HG02840 (cell line): ENCODE results near the gene CORIN.

Experiments used
- ATAC-seq: cut with Tn5 transposase; IDR thresholded peaks from one replicate; pipeline ENCODE4 v1.9.1; 2021; ENCODE audit warnings: mild to moderate bottlenecking, moderate library complexity, moderate number of reproducible peaks; ENCODE audit not compliant: unreplicated experiment, low FRiP score

The CORIN gene

DNA sequence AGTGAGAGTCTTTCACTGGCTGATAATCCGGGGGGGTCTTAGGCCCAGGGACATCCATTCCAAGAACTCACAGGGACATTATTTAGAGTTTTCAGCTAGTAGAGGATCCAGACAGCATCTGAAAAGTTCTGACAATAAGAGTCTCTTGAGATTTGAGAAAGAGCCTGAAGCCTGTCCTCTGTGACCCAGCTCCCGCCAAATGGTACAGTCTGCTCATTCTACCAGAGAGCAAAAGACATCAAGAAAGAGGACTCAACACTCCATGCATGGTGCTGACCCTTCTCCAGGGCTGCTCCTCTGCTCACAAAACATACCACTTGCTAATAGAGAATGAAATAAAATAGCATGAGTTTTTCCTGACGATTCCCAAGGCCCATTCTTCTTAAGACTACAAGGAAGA, 190.8 kb downstream of the CORIN start:
- ATAC-seq = no peak

DNA sequence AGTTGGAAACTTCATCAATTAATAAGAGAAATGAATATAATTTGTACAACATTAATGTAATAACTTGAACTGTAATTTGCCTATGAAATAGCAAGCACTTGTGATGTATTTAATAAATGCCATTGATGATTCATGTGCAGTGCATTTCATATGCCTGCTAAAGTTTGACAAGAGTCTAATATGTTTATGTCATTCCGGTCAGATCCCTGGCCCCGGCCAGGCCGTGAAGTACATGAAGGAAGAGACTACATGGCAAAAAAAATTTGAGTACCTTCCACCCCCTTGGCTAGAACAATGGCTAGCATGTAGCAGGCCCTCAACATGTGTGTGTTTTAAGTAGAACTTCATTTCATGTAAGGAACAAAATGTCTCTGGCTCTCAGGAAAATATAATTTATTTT, 191.5 kb downstream of the CORIN start:
- no peak for ATAC-seq

DNA sequence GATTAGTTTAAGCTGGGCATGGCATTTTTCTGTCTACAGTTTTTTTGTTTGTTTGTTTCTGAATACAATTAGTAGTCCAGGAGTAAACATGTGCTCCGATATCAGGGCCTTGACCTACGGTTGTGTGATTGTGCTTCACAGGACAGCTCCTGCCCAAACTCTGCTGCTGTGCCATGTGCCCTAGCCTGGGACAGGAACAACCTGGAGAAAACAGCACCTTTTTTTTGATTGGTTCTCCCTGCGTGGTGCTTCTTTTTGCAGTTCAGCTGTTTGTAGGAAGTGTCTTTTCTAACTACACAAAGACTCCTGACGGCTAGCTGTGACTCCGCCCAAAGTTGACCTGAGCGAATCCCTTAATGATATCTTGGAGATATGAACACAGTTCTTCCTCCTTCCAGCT, 194.0 kb downstream of the CORIN start:
- no peak for ATAC-seq

DNA sequence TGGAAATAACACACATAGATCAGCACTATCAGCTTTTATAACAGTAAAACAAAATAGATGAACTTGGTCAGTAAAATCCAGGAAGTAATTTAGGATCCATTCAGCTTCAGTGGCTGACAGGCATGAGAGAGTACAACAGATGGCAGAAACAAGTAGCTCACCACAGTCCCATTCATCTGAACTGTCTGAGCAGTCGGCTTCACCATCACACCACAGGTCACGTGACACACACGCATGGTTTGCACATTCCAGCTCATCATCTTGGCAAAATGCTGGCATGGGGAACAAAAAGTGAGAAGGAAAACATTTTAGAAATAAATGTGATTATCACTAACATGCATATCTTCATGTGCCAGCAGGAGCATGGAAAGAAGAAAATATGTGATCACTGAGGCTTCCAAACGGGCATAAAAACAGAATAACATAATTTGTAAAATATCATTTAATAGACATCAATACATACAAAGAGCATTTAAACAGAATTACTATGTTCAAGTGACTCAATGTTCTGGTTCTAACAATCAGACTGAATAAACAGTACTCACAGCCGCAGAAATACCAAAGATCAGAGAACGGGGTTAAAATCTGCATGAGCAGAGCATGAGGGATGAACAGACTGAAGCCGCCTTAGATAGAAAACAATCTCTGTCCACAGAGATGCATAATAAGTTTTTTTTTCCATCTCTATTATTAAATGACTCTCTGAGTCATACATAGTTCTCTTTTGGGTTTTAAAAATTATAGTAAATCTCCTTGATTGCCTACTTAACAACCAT, 194.7 kb downstream of the CORIN start:
- no peak for ATAC-seq

DNA sequence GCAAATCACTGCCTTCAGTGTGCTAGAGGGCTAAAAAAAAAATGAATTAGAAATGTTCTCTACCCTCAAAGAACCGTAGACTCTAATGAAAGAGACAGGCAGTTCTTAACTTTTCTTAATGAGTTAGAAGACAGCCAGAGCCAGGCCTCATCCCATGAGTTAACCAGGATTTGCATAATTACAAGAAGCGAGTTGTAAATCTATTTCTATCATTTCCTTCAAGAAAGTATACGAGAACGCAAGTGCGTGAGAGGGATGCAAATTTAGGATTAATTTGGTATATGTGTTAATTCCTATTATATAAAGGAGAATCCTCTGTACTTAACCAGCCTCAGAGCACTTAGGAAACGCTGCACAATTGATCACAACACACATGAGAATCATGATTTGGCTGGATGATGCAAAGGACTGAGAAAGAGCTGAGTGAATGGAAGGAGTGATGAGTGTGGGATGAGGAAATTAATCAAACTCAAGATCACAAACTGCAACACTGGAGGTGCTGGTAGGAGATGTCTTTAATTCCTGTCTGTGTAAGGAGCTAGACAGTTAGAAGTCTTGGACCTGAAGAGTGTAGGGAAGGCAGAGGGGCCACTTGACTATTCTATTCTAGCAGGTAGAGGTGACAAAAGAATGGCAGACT, 195.6 kb downstream of the CORIN start:
- ATAC-seq = no peak

DNA sequence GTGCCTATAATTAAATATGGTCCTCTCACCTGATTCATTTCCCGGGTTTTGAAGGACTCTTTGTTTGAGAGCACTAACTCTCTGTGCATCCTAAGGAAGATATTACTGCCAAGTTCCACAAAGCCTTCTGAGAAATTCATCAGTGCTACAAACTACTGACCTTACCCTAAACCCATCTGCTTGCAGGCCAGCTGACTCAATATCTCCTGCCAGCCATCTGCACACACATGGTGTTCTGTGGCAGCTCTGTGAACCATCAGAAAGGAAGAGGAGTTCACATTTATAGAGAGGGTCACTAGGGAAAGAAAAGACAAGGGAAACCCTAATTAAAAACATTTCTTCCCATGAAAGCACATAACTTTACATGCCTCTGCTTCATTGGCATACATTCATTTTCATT, 196.1 kb downstream of the CORIN start:
- ATAC-seq = no peak

DNA sequence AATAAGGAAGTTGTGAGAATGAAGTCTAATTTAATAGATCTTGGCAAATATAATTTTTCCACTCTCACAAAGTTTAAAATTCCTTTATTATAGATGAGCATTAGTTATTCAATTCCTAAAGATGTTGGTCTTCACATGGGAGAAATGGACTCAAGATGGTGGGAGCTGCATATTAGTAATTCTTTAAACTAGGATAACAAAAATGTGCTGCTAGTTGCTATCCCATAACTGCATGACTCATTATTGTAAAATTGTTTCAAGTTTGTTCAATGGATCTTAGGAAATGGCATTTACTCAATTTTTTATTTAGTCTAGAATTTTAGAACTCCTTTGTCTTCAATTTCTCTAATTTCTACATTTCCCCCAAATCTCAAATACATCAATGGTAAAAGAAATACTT, 197.0 kb downstream of the CORIN start:
- ATAC-seq = no peak

DNA sequence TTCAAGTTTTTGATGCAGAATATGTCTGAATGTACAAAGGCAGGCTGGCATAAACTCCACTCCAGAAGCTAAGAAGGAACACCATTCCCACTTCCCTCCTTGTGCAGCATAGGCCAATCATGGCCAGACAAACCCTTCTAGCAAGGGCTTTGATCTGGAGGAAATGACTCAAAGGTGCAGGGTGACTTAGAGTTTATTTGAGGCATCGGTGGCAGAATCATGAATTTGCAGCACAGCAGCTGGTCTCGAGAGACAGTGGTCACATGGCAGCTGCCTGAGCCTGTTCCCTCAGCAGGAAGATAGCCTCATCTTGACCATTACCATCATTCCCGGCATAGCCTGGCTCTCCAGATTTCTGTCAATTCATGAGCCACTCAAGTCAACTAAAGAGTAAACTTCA, 198.3 kb downstream of the CORIN start:
- ATAC-seq = no peak

DNA sequence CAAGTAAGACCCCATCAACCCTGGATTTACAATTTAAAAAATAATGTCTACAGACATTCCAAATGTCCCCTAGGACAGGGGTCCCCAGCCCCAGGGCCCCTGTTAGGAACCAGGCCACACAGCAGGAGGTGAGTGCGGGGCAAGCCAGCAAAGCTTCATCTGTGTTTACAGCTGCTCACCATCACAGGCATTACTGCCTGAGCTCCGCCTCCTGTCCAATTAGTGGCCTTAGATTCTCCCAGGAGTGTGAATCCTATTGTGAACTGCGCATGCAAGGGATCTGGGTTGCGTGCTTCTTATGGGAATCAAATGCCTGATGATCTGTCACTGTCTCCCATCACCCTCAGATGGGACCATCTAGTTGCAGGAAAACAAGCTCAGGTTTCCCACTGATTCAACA, 206.7 kb downstream of the CORIN start:
- ATAC-seq = no peak

DNA sequence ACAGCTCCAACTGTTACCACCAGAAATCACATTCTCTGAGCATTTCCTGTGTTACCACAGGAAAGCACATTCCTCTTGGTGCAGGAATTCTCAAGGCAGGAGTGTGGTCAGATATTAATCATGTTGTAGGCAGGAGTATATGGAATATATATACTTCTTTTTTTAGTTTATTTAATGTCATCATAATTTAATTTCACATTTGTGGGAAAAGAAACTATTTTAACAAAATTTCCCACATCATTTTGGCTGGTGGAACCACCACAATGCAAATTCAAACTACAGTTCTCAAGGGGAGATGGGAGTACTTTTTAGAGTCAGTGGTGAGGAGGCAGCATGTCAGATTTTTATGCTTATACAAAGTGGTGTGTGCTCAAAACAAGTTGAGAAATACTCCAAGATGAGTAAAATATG, 213.8 kb downstream of the CORIN start:
- no peak for ATAC-seq

DNA sequence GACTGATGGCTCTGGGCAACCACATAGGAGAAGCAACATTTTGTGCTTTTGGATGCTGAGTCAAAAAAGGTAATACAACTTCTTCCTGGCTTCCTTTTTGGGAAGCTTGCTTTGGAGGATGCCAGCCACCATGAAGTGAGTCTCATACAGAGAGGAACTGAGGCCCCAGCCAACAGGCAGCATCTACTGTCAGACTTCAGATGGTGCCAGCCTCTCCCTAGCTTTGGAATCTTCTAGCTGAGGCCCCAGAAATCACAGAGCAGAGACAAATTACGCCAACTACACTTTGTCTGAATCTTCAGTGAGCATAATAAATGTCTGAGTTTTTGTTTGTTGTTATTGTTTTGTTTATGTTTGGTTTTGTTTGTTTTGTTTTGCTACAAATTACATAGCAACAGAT, 216.7 kb downstream of the CORIN start:
- no peak for ATAC-seq

DNA sequence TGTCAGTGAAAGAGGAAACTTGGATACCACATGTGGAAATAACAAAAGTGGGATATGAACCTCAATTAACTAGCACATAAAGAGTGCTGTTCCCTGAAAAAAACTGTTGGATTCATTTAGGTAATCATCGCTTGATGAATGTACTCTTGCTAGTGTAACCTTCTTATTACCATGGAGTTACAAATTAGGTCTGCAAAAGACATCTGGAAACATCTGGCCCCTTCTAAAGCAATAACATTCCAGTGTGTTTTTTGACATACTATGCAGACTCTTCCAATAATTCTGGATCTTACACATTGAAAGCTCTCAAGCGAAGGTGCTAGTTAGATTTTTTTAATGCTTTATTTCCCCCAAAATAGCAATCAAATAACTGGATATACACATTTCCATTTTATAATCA, 218.2 kb downstream of the CORIN start:
- no peak for ATAC-seq

DNA sequence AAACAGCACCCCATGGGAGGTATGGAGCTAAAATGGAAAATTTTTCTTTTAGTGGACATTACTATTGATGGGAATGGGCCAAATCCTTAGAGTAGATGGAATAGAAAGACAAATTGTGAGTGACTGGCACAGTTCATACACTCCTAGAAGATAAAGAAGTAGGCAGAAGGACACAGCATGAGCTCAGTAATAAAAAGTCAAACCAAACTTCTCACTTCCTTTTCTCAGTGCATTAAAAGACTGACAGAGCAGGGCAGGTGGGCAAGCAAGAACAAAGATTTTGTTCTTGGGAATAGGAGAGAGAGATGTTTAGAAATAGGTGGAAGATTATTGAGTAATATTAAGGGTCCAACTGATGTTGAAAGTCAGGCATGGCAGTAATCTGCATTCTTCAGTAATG, 220.3 kb downstream of the CORIN start:
- no peak for ATAC-seq

DNA sequence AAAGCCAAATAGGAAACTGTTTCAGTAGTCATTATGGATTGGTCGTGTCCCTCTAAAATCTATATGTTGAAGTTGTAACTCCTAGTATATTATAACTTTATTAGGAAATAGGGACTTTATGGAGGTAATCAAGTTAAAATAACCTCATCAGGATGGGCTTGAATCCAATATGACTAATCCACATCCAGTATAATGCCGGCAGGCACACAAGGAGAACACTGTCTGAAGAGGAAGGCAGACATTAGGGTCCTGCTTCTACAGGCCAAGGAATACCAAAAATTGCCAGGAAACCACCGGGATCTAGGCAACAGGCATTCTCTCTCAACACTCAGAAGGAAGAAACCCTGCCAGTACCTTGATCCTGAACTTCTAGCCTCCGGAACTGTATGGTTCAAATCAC, 222.5 kb downstream of the CORIN start:
- no peak for ATAC-seq

DNA sequence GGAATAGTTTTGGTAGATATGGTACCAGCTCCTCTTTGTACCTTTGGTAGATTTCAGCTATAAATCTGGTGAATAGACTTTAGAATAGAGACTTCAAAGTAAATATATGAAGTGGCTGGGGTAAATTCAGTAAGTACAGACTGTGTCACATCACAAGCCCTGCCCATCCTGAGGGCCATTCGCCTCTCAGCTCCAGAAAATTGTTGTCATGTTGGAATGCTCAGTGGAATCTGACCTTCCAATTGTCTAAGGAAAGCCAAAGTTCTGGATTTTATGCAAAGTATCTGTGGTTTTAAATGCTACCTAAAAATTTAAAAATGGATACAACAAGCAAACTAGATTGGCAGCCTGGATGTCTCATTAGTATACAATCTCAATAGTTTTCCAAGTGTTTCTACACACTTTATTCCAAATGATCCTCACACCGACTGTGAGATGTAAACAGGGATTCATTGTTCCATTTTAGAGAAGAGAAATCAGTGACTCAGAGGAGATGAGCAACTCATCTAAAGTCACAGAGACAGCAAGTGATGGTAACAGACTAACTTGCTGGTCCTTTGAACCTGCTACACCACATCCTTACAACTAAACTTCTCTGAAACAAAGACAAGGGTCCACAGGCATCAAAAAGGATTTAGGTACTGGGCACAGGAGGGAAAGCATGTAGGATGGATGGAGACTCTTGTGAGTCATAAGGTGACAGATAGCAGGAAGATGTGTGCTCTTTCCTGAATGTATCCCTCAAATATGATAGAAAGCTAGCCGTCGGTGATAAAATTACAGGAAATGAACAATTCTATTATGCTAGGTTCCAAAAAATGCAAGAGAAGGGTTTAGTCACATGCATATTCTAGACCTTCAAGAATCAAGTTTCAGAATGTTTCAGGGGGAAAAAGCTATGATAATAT, 225.5 kb downstream of the CORIN start:
- ATAC-seq = no peak

DNA sequence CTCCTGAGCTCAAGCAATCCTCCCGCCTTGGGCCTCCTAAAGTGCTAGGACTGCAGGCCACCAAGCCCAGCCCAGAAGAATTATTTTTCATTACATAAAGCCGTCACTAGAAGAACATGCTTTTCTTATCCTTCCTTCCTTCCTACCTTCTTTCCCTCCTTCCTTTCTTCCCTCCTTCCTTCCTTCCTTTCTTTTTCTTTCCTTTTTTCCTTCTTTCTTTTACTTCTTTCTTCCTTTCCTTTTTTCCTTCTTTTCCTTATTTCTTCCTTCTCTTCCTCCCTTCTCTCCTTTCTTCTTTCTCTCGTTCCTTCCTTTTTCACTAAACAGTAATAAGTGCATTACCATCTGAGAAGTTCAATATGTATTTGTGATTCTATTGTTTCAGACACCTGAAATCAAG, 231.4 kb downstream of the CORIN start:
- no peak for ATAC-seq

DNA sequence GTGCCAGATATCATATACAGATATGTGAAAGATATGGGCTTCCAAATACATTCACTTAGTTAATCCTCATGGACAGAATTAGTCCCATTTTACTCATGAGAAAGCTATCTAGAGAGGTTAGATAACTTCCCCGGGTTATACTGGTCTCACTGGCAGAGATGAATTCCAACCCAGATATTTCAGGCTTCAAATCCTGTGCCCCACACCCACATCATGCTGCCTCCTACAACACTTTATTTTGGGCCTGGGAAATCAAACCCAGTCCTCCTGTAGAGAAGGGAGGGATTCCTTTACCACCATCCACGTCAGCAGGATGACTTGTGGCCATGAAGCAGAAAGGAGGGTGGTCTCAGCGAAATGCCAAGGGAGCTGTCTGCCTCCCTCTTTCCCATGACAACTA, 239.0 kb downstream of the CORIN start:
- ATAC-seq = no peak

DNA sequence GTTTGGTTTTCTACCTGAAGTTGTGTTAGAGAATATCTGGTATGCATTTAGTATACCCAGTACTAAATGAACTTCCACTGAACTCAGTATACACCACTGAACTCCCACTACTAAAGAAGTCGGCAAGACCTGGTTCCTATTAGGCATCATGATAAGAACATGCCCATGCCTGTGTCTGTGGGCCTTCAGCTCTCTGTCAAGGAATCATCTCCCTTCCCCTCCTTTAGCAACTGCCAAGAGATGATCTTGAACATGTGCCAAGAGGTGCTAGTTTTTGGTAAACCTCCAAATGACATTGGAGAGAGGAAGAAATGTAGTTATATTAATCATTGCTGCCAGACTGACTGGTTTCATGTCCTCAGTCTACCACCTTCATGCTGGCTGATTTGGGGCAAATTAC, 239.5 kb downstream of the CORIN start:
- ATAC-seq = no peak

DNA sequence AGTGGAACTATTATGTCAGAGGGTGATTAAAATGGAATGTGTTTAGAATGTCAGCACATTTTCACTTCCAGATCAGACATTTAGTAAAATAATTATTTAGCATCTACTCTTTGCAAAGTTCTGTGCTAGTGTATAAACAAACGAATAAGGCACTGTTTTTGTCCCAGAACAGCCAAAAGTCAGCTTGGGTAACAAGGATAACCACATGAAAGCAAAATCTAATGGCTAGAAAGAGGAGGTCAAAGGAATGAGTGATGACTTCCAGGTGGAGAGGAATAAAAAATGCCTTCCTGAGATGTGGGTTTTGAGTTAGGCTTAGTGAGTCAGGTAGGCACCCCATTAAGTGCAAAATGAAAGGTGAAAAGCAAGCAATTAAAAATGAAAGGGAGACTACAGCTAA, 240.2 kb downstream of the CORIN start:
- ATAC-seq = no peak

DNA sequence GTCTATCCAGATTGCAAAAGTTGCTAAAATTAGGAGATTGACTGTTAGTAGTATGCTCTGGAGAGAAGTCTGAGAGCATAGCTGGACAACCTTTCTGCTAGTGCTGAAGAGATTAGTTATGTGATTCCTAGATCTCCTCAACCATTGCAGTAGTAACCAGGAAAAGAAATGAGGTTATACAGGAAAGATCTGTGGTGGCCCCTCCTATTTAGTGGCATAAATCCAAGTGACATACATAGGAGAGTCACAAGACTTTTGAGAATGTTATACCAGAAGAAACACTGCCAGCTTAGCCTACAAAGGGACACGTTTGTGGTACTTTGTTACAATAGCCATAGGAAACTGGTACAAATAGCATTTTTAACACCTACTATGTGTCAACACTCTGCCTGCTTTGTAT, 247.5 kb downstream of the CORIN start:
- ATAC-seq = no peak

DNA sequence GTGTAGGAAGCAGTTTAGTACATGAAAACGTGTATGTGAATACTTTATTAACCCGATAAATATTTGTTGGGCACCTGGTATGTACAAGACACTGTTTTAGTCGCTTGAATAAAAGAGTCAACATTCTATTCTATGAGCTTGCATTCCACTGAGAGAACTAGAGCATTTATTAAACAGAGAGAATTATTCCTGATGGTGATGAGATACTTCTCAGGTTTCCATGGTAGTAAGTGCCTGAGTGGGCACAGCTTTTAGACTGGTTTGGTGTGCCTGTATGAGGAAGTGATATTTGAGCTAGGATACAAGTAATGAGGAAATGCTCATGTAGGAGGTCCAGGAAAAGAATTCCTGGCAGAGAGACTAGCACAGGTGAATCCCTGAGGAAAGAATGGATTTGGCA, 258.6 kb downstream of the CORIN start:
- no peak for ATAC-seq
